ENCODE data around the gene PLPP6.

The PLPP6 gene

DNA sequence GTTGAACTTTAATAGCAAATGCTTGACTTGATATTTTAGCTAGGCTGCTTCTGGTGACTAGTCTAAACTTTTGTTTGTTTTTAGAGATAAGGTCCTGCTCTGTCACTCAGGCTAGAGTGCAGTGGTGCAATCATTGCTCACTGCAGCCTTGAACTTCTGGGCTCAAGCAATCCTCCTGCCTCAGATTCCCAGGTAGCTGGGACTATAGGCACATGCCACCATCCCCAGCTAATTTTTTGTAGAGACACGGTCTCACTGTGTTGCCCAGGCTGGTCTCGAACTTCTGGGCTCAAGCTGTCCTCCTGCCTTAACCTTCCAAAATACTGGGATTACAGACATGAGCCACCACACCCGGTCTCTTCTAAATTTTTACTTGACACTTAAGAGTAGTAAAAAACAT, 38.0 kb downstream of the PLPP6 start:
- no peak for DNase-seq (ENCODE audit: low read depth)

GRCh38 chr9:4700932-4701331, 38.8 kb downstream of the PLPP6 start:
- no peak for DNase-seq (ENCODE audit: low read depth)

DNA sequence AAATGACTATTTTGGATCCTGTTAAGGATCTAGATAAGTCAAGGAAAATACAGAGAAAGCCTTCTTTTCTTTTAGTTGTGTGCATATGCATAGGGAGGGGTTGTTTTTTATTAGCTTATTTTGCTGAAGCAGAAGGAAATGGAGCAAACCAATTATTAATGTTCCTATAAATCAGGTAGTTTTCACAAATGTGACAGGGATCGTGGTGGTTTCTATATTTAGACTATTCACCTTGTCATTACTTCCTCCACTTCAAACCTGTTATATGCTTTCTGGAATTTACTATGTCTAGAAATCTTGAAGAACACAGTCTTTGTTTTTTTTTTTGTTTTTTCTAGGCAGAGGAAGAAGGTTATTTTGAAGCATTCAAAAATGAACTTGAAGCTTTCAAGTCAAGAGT, 39.4 kb downstream of the PLPP6 start:
- DNase-seq (ENCODE audit: low read depth) = no peak

GRCh38 chr9:4704129-4704528, 42.0 kb downstream of the PLPP6 start:
- DNase-seq (ENCODE audit: low read depth) = no peak

- DNase-seq (ENCODE audit: low read depth) = no peak
Measured at GRCh38 chr9:4706021-4706420, 43.9 kb downstream of the PLPP6 start.

- DNase-seq (ENCODE audit: low read depth) = no peak
Measured at GRCh38 chr9:4706971-4707622, 45.0 kb downstream of the PLPP6 start.

- no peak for DNase-seq (ENCODE audit: low read depth)
Measured at GRCh38 chr9:4709380-4709779, 47.3 kb downstream of the PLPP6 start.

- DNase-seq (ENCODE audit: low read depth) = no peak
Measured at GRCh38 chr9:4713849-4714248, 51.8 kb downstream of the PLPP6 start.

DNA sequence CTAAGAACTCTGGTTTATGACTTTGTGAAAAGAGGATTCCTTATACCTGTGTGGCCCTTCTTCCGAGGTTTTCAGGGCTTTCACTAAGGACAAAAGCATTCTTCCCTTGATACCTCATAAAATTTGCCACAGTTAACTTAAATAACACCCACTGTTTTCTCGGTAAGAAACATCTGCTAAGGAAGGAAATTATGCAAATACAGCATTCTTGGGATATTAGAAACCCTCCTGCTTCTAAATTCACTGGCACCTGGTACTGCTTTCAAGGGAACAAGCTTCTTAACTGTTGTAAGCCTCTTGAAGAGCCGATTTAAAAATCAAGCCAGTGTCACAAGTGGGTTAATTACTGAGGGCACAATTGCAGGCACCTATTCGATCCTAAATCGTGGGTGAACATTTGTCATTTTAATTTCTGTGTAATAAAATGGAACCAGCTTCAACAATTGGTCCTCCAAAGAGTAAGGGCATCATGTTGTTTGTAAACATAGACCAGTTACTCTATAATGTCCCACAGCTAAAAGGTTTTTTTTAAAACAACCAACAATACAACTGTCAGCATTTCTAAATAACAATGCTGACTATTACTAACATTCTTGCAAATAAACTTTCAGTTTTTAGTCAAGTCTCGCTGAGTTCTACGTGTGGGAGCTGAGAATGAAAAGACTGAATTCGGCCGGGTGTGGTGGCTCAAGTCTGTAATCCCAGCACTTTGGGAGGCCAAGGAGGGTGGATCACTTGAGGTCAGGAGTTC, 52.3 kb downstream of the PLPP6 start:
- DNase-seq (ENCODE audit: low read depth) = no peak

Measured in activated T-cell treated with anti-CD3 and anti-CD28 coated beads for 24 hours (primary cell).